Right cardiac atrium (tissue), 5 donors: ENCODE data around the gene ANKRD7. TPM values are rescaled to one million over a fixed set of nuclear protein-coding genes. Genes with fewer than 3 reads are reported as not detected.

ENCODE experiments used
- ATAC-seq, 2 donors: fragments of 200-7000 bp; cut with Tn5 transposase; one replicate each; pipeline versions ENCODE4 v1.8.0 to v1.9.1; 2020; ENCODE audit warnings: moderate library complexity in 2 of 2, mild to moderate bottlenecking in 1 of 2
- DNase-seq, 3 donors: peaks; one replicate each; pipeline ENCODE4 v3.0.0-alpha.2; 2020
- H3K27ac ChIP-seq: one replicate; pipeline ENCODE4 v1.5.1; 2013; ENCODE audit warnings: mild to moderate bottlenecking, low read length, control low read depth, moderate library complexity
- H3K27me3 ChIP-seq: one replicate; pipeline ENCODE4 v1.6.1; 2013; ENCODE audit not compliant: control insufficient read depth, insufficient read depth
- H3K4me1 ChIP-seq: one replicate; pipeline ENCODE4 v1.6.1; 2013; ENCODE audit warnings: low read length; ENCODE audit not compliant: control insufficient read depth, insufficient read depth
- H3K4me3 ChIP-seq: one replicate; pipeline ENCODE4 v1.5.1; 2013; ENCODE audit warnings: low read length, control low read depth
- H3K9me3 ChIP-seq: one replicate; pipeline ENCODE4 v1.6.1; 2013; ENCODE audit warnings: low read length; ENCODE audit not compliant: control insufficient read depth
- WGBS: extraction: QIAGEN DNeasy Blood & Tissue Kit; methylation state at CpG from one replicate; pipeline ENCODE4 v1.1.7; 2013; 5-methylcytosine and 5-hydroxymethylcytosine counted together
- intact Hi-C, 4 donors: fragments of 100-400 bp; cut with DNase I; formaldehyde crosslinking; loops; one replicate each; pipeline versions ENCODE4 v1.11.0 to v1.14.0; 2022 to 2023
- polyA plus RNA-seq: library from polyadenylated mRNA; stranded (reverse); fragments of 200-250 nt; gene quantifications from one replicate; pipeline ENCODE4 v1.2.3, GENCODE V29; 2013
- total RNA-seq, 4 donors: library from RNA; stranded (reverse); fragmentation: NEBNext Ultra II Directional; extraction: Animal tissue kit (Norgen Biotek cat#: 25700); gene quantifications; one replicate each; pipeline ENCODE4 v1.2.1, GENCODE V29; 2021
- donor health status: healthy with polysubstance abuse.
- donor health status: DM: no; HTN: yes; CAD: no.
- donor health status: DM: no; HTN: no; CAD: no.
- donor health status: DM: no; HTN: yes; CAD: no; lungs with severe emphysema.
- donor health status: DM: yes; HTN: yes; CAD: no.

Gene ANKRD7
- total and polyA plus RNA-seq, 5 donors = 0.94 to 2.4 (median 1.9) TPM

GRCh38 chr7:118286131-118286530, 61.6 kb downstream of the ANKRD7 start:
- H3K27ac ChIP-seq = no peak overlapping the region
- H3K4me1 ChIP-seq = no peaks in the 10 kb centered on the region
- no peaks in the 10 kb centered on the region for H3K27me3 ChIP-seq
- intact Hi-C loops = no loop called here
- no peaks in the 10 kb centered on the region for H3K9me3 ChIP-seq
- no peak overlapping the region for H3K4me3 ChIP-seq
- DNase-seq (no peak), ATAC-seq (no peak)
- 90% methylated on average over 2 of the region's 2 CpGs for WGBS

GRCh38 chr7:118288098-118288497, 63.6 kb downstream of the ANKRD7 start:
- intact Hi-C loops = no loop called here
- no peaks in the 10 kb centered on the region for H3K27me3 ChIP-seq
- no peaks in the 10 kb centered on the region for H3K9me3 ChIP-seq
- ATAC-seq (no peak), DNase-seq (no peak)
- H3K27ac ChIP-seq = no peak overlapping the region
- no peaks in the 10 kb centered on the region for H3K4me1 ChIP-seq
- H3K4me3 ChIP-seq = no peak overlapping the region

GRCh38 chr7:118289476-118289875, 65.0 kb downstream of the ANKRD7 start:
- no peak for ATAC-seq

More at GRCh38 chr7:118289476-118289875, 65.0 kb downstream of the ANKRD7 start:
- Histone ChIP-seq H3K4me3 (no peak overlapping the region), H3K27ac (no peak overlapping the region), H3K4me1 (no peaks in the 10 kb centered on the region), H3K9me3 (no peaks in the 10 kb centered on the region), H3K27me3 (no peaks in the 10 kb centered on the region)
- DNase-seq = no peak
- intact Hi-C loops = no loop called here

Other genes starting within 250 kb of the ANKRD7 start
- 10 to 100 TPM; 16.6 to 24.4 (median 18.9) TPM for gene LSM8, start 40.5 kb upstream of the ANKRD7 start, total RNA-seq
- gene LSM8, start 40.5 kb upstream of the ANKRD7 start, polyA plus RNA-seq = 23.4 TPM